Caco-2 (cell line): ENCODE results near the gene TXN2. TPM values are rescaled to one million over a fixed set of nuclear protein-coding genes. Genes with fewer than 3 reads are reported as not detected.

Source experiments
- BruUV-seq: library from RNA; stranded (reverse); fragments of 400-500 nt; replicated peaks from 2 replicates; lab custom pipeline; 2021; lab: Mats Ljungman, UMichigan
- CTCF ChIA-PET: fragments of 300-600 bp; sonication (Branson Sonifier 250); formaldehyde crosslinking; loops from one replicate; lab custom pipeline; 2022; ENCODE audit warnings: antibody characterized with exemption; lab: Charles Lee
- POLR2A ChIA-PET: fragments of 300-600 bp; sonication (Branson Sonifier 250); formaldehyde crosslinking; loops from one replicate; lab custom pipeline; 2022; ENCODE audit warnings: antibody characterized with exemption; lab: Charles Lee
- DNase-seq, 2 experiments: peaks; one replicate each; pipeline versions ENCODE4 v3.0.0 to v3.0.0-alpha.2; 2020 to 2022
- H3K27me3 ChIP-seq: replicated peaks from 2 replicates; pipeline ENCODE4 v1.6.0; 2011; ENCODE audit warnings: low read length; ENCODE audit not compliant: control insufficient read depth, insufficient read depth
- H3K36me3 ChIP-seq: 2 replicates; pipeline ENCODE4 v1.5.1; 2011; ENCODE audit warnings: low read length; ENCODE audit not compliant: control insufficient read depth, insufficient read depth
- H3K4me1 ChIP-seq: fragments of 250-450 bp; sonication (Bioruptor Pico); 2 replicates; pipeline ENCODE4 v1.5.1; 2020; ENCODE audit warnings: mild to moderate bottlenecking
- H3K4me3 ChIP-seq: 2 replicates; pipeline ENCODE4 v1.5.1; 2011; ENCODE audit warnings: low read depth, mild to moderate bottlenecking, control low read depth, low read length
- H3K9me3 ChIP-seq: fragments of 250-450 bp; sonication (Bioruptor Pico); 2 replicates; pipeline ENCODE4 v1.5.1; 2020; ENCODE audit warnings: mild to moderate bottlenecking, moderate library complexity
- H3K27ac Mint-ChIP-seq: one replicate; pipeline ENCODE4 v1.8.0; 2022; ENCODE audit warnings: mixed read lengths; ENCODE audit not compliant: unreplicated experiment
- H3K27me3 Mint-ChIP-seq: one replicate; pipeline ENCODE4 v1.8.0; 2022; ENCODE audit warnings: mixed read lengths; ENCODE audit not compliant: insufficient read depth, unreplicated experiment
- H3K36me3 Mint-ChIP-seq: one replicate; pipeline ENCODE4 v1.8.0; 2022; ENCODE audit warnings: mild to moderate bottlenecking, mixed read lengths; ENCODE audit not compliant: insufficient read depth, unreplicated experiment
- H3K4me1 Mint-ChIP-seq: one replicate; pipeline ENCODE4 v1.8.0; 2022; ENCODE audit warnings: low read depth, mixed read lengths; ENCODE audit not compliant: unreplicated experiment
- H3K4me3 Mint-ChIP-seq: one replicate; pipeline ENCODE4 v1.8.0; 2022; ENCODE audit warnings: mild to moderate bottlenecking, moderate library complexity, mixed read lengths; ENCODE audit not compliant: unreplicated experiment
- H3K9me3 Mint-ChIP-seq: one replicate; pipeline ENCODE4 v1.8.0; 2022; ENCODE audit warnings: mixed read lengths; ENCODE audit not compliant: unreplicated experiment
- intact Hi-C: fragments of 100-400 bp; cut with micrococcal nuclease; formaldehyde crosslinking; loops from one replicate; pipeline ENCODE4 v1.10.0; 2022; ENCODE audit not compliant: unreplicated experiment
- total RNA-seq: library from RNA; stranded (reverse); gene quantifications from 2 replicates; pipeline ENCODE4 v1.2.3, GENCODE V29; 2022
- TF ChIP-seq, protein P1 (sequence below), 2 experiments: fragments of 200-600 bp in 1 of 2; IDR thresholded peaks; 1 replicate in 1 of 2; 2 replicates in 1 of 2; pipeline versions ENCODE4 v1.5.1 to v1.8.0; 2011 to 2022; ENCODE audit warnings: antibody characterized with exemption in 1 of 2, control low read depth in 1 of 2, inconsistent platforms in 1 of 2, low read depth in 1 of 2, low read length in 1 of 2, mild to moderate bottlenecking in 1 of 2, moderate library complexity in 1 of 2; ENCODE audit not compliant: insufficient read depth in 1 of 2, severe bottlenecking in 1 of 2, unreplicated experiment in 1 of 2

TXN2 gene
- total RNA-seq, 1 experiment from 2014 or later, result 75.8 TPM

DNA sequence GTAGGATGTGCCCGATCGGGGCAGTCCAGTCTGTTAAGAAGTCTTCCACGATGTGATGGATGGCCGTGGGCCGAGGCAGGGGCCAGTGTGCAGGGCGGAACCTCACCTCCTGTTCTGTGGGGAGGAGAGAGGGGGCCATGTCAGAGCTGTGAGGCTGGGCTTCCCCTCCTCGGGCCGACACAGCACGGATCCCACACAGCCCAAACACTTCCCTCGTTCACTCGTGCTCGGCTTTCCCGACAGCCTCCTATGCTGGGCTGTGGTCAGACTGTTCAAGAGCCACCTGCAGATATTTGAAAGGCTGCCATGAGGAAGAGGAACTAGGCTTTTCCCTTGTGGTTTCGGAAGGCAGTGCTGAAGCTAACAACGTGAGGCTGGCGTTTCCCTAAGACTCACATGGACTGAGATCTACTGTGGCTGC lies 12.3 kb upstream of the TXN2 start:
- POLR2A ChIA-PET, result interaction anchor here (0.8 kb wide), 1 partner anchor 12 kb away, joined by 6 read pairs; the partner anchor contains the start of gene TXN2
- Mint-ChIP-seq H3K4me3 (no peak overlapping the region), H3K27ac (no peak overlapping the region), H3K9me3 (no peaks in the 10 kb centered on the region), H3K4me1 (no peaks in the 10 kb centered on the region), H3K36me3 (peaks cover 99% of the 10 kb centered on the region), H3K27me3 (no peaks in the 10 kb centered on the region)
- CTCF ChIA-PET, result interaction anchor here (0.6 to 1.0 kb wide), 2 partner anchors 12 to 14 kb away, joined by 3 to 5 read pairs; partner anchors contain the start of gene TXN2
- H3K27me3 ChIP-seq, result no peaks in the 10 kb centered on the region
- no peaks in the 10 kb centered on the region for H3K4me1 ChIP-seq
- H3K36me3 ChIP-seq, result peaks cover 14% of the 10 kb centered on the region
- H3K4me3 ChIP-seq, result no peak overlapping the region
- DNase-seq, result no peak
- no TSS peak for BruUV-seq
- intact Hi-C loops, result no loop called here
- H3K9me3 ChIP-seq, result no peaks in the 10 kb centered on the region
- TF ChIP-seq, protein P1, sequence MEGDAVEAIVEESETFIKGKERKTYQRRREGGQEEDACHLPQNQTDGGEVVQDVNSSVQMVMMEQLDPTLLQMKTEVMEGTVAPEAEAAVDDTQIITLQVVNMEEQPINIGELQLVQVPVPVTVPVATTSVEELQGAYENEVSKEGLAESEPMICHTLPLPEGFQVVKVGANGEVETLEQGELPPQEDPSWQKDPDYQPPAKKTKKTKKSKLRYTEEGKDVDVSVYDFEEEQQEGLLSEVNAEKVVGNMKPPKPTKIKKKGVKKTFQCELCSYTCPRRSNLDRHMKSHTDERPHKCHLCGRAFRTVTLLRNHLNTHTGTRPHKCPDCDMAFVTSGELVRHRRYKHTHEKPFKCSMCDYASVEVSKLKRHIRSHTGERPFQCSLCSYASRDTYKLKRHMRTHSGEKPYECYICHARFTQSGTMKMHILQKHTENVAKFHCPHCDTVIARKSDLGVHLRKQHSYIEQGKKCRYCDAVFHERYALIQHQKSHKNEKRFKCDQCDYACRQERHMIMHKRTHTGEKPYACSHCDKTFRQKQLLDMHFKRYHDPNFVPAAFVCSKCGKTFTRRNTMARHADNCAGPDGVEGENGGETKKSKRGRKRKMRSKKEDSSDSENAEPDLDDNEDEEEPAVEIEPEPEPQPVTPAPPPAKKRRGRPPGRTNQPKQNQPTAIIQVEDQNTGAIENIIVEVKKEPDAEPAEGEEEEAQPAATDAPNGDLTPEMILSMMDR (IDR thresholded peaks at IDR 0.05; ENCODE audit: insufficient read depth in 1 of 2, low read depth in 1 of 2, low read length in 1 of 2, severe bottlenecking in 1 of 2, unreplicated experiment in 1 of 2), result no peak

DNA sequence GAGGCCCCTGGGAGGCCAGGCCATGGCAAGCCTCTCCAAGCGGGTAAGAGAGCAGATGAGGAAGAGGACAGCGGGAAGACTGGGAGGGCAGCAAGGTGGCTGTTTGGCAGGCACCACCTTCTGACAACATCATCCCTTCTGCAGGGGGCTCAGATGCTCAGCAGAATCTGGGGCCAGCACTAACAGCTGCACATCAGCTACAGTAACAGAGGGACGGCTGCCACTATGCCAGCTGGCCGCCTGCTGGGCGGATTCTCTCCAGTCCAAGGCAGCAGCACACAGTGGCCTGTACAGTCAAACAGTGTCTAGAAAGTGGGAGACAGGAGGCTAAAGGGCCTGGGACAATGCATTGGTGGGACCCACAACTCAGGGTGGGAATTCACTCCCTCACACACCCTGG lies 10.7 kb upstream of the TXN2 start:
- ChIA-PET POLR2A (no interaction called here), CTCF (interaction anchor here (0.5 kb wide), 1 partner anchor 12 kb away, joined by 3 read pairs; no protein-coding TSS in a partner anchor)
- H3K4me3 ChIP-seq, result no peak overlapping the region
- Mint-ChIP-seq H3K36me3 (peaks cover 97% of the 10 kb centered on the region), H3K27ac (no peak overlapping the region), H3K27me3 (no peaks in the 10 kb centered on the region), H3K9me3 (peaks cover 6% of the 10 kb centered on the region), H3K4me1 (no peaks in the 10 kb centered on the region), H3K4me3 (no peak overlapping the region)
- H3K36me3 ChIP-seq, result peaks cover 14% of the 10 kb centered on the region
- TF ChIP-seq, protein P1 (IDR thresholded peaks at IDR 0.05; ENCODE audit: insufficient read depth in 1 of 2, low read depth in 1 of 2, low read length in 1 of 2, severe bottlenecking in 1 of 2, unreplicated experiment in 1 of 2), result no peak
- H3K4me1 ChIP-seq, result no peaks in the 10 kb centered on the region
- H3K27me3 ChIP-seq, result no peaks in the 10 kb centered on the region
- no peak for DNase-seq
- no peaks in the 10 kb centered on the region; the same call in 1 of the 2 replicates for H3K9me3 ChIP-seq
- no TSS peak for BruUV-seq
- intact Hi-C loops, result no loop called here

DNA sequence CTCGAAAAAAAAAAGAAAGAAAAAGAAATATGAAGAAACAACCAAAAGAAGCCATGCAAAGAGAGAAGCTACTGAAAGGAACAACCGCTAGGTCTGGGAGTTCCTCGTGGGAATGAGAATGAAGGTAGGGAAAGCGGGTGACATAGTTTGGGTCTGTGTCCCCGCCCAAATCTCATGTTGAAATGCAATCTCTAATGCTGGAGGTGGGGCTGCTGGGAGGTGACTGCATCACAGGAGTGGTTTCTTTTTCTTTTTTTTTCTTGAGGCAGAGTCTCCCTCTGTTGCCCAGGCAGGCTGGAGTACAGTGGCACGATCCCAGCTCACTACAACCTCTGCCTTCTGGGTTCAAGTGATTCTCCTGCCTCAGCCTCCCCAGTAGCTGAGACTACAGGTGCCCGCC lies 9.7 kb upstream of the TXN2 start:
- CTCF ChIA-PET, result interaction anchor here (0.7 to 1.3 kb wide), 2 partner anchors 19 to 115 kb away, joined by 3 to 4 read pairs; no protein-coding TSS in a partner anchor
- no peak overlapping the region for H3K4me3 ChIP-seq

More for the DNA sequence above, 9.7 kb upstream of the TXN2 start:
- Histone ChIP-seq H3K4me1 (no peaks in the 10 kb centered on the region), H3K27me3 (no peaks in the 10 kb centered on the region), H3K9me3 (no peaks in the 10 kb centered on the region; the same call in 1 of the 2 replicates), H3K36me3 (peaks cover 16% of the 10 kb centered on the region)
- Mint-ChIP-seq H3K4me1 (peaks cover 5% of the 10 kb centered on the region), H3K27me3 (no peaks in the 10 kb centered on the region), H3K9me3 (peaks cover 10% of the 10 kb centered on the region), H3K4me3 (no peak overlapping the region), H3K27ac (no peak overlapping the region), H3K36me3 (peaks cover 97% of the 10 kb centered on the region)
- no TSS peak for BruUV-seq
- intact Hi-C loops, result no loop called here
- POLR2A ChIA-PET, result no interaction called here
- TF ChIP-seq, protein P1 (IDR thresholded peaks at IDR 0.05; ENCODE audit: insufficient read depth in 1 of 2, low read depth in 1 of 2, low read length in 1 of 2, severe bottlenecking in 1 of 2, unreplicated experiment in 1 of 2), result no peak
- no peak for DNase-seq
